ENCODE measurements around the gene BANF2. TPM values are rescaled to one million over a fixed set of nuclear protein-coding genes. Genes with fewer than 3 reads are reported as not detected.
A peak's percentile ranks its signal among the peaks of the same experiment; 100 is the strongest.
"Not testable (repeated sequence)": the region's sequence is repeated elsewhere in the genome, so short reads cannot be mapped to it uniquely, and the experiment has no call there.

Gene BANF2
- not detected in 2 replicates for total RNA-seq (2014; rRNA removed; shearing (Covaris generic))
- not detected in 2 replicates for polyA plus RNA-seq (2015; cell fraction: cytosol; rRNA removed)
- not detected in 2 replicates for polyA plus RNA-seq (2015; cell fraction: nucleus; rRNA removed)

DNA sequence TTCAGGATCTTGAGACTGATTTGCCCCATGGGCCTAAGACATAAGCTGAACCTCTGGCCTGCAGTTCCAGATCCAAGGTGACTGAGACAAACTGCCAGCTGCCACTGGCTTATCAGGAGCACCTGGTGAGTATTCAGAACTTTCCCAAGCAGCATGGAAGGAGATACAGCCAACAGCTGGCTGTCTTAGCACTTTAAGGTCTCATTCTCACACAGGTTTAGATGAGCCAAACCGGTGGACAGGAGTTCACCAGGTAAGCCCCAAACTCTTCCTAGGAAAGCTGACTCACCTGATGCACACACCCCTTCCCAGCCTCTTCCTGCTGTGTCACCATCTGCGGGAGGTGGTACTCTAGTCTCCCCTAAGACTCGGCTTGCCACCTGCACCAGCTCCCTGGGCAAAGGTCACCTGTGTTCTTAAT, at the start of gene BANF2:
TSS of gene BANF2 (plus strand) at position 36 of the 421 bp plus-strand sequence. CDS start 25,060 bp downstream, outside the sequence.
- DNase-seq (ENCODE audit: low read depth): no peak

GRCh38 chr20:17650301-17651128, 49.3 kb upstream of the BANF2 start:
- no peak for DNase-seq (ENCODE audit: low read depth)

DNA sequence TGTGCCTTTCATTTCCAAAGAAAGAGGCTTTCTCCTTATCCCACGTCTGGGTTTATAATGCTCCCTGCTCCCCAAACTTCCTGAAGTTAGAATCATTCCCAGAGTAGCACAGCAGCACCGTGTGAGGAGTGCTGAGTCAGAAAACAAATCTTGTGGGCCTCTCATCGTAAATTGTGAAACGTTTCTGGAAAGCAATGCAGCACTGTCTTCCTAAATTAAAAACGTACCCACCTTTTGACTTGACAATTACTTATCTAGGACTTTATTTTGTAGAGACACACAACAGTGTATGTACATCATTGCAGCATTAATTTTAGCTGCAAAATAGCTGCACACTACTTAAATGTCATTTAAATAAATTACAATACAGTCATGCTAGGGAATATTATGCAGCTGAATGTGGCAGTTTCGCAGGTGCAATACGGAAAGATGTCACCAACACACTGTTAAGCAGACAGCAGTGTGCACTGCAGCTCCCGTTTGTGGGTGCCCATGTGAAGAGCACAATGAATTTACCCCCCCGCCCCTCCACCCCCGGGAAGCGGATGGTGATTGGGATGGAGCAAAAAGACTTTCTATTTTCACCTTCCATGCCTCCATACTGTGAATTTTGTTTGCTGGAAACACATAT, 48.5 kb upstream of the BANF2 start:
- DNase-seq (ENCODE audit: low read depth): no peak

GRCh38 chr20:17651760-17652388, 47.9 kb upstream of the BANF2 start:
- no peak for DNase-seq (ENCODE audit: low read depth)

DNA sequence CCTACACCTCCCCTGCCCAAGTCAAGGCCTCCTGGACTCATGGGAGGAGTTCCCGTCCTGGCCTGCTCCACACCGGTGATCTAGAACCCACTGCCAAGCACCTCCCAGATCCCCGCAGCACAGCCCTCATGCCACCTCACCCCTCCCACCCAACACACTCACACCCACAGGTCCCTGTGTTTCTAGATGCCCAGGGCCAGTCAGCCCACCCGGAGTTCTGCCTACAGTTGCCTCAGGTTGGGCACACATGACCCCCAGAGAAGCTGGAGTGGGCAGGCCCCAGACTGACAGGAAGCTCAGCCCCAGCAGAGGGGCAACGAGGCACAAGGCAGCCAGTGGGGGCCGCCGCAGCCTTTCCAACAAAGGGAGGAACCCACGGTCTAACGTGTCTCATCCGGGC, 47.4 kb upstream of the BANF2 start:
- DNase-seq (ENCODE audit: low read depth): no peak

DNA sequence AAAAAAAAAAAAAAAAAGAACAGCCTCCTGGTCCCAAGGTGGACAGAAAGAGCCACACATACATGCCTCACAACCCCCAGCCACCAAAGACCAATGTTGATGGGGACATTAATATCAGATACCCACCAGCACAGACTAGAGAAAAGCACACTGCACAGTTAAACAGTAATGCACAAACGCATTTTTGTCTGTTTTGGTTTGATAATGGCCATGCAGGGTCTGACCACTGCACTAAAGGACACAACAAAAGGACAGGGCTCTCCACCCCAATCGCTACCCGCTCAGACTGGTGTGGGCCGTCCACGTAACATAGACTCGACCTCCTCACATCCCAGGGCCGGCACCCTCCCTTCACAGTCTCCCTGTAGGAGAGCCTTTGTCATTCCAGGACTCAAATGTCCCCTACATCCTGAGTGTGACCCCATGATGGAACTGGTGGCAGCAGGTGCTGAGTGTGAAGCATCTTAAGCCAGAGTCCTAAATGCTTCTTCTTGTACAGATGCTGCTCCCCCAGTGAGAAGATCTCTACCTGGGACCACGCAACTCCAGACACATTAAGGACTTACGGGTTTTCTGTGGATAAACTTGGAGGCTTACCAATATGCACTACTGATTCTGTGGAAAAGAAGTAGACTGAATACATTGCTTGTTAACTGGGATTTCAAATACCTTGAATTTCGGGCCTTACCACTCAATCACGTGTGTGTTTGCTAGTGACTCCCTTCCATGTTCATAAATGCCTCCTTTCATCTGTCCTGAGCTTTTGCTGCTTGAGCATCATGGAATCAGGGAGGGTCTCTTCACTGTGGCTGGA, 45.7 kb upstream of the BANF2 start:
- no peak for DNase-seq (ENCODE audit: low read depth)

DNA sequence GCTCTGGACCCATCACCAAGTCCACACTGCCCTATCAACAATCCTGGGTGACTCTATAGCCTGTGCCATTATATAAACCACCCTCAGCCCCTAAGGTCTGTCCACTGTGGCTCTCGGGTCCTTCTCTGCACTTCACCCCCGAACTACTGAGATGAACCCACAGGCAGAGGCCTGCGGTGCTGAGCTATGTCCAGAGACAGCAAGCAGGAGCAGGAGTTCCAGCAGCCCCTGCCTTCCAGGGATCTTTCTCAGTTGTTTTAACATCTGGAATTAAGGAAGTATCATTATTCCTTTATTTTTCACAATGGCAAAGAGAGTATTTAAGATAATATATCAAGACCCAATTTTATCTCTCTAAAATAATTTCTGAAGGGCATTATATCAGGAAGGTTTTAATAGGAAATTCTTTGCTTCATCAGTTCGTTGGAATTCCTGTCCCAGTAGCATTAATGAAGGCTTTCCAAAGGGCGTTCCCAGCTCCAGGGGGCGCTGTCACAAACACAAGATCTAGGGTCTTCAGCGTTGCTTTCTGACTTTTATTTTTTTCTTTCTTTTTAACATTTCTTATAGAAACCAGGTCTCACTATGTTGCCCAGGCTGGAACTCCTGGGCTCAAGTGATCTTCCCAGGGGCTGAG, 45.0 kb upstream of the BANF2 start:
- peak; percentile 16 for DNase-seq (ENCODE audit: low read depth)

GRCh38 chr20:17655286-17655651, 44.5 kb upstream of the BANF2 start:
- DNase-seq (ENCODE audit: low read depth): no peak

DNA sequence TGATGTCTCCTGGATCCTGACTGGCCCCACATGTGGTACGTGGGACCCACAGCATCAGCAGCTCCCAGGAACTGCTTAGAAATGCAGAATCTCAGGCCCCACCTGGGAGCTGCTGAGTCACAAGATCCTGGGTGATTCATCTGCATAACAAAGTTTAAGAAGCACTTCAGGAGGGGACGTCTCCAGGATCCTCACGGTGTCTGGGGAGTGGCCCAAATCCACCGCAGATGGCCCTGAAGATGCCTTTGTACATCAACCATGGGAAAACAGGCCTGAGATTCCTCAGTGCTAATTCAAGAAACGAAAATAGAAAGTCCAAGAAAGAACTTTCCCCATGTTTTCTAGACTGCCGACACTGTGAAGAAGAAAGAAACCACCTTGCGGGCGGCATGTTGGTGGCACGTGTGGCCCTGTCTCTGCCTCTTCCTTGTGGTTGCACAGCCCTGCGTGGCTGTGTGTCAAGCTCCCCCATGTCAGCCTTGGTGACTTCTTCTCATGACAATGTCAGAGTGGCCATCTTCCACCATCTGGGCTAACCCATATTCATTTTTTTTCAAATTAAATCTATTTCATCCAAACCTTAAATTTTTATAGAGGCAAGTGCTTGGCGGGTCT, 43.8 kb upstream of the BANF2 start:
- peak; percentile 49 for DNase-seq (ENCODE audit: low read depth)

DNA sequence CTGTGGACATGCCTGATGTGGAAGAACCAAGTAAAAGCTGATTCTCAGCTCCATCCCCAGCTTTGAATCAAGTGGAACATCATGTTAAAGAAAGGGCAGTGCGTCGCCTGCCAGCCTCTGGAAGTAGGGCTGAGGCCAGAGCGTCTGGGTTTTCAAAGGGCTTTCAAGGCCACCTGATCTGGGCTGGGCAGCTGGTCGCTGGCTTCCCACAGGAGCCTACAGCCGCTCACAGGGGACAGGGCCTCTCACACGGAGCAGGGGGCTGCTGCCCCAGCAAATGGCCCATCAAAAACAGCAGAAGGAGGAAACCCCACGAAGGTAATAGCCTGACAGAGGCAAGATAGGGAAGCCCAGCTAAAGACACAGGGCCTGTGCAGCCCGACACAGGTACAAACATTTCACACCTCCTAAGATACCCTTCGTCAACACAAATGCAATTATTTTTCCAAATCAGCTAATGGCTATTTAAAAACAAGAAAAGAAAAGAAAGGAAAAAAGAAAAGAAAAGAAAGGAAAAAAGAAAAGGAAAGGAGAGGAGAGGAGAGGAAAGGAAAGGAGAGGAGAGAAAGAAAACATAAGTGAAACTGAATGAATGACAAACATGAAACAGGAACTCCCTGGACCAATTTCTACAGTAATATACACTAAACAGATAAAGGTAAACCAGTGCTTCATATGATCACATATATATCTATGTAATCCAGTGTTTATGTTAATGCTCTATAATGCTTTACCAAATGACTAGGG, 42.5 kb upstream of the BANF2 start:
- DNase-seq (ENCODE audit: low read depth): no peak

DNA sequence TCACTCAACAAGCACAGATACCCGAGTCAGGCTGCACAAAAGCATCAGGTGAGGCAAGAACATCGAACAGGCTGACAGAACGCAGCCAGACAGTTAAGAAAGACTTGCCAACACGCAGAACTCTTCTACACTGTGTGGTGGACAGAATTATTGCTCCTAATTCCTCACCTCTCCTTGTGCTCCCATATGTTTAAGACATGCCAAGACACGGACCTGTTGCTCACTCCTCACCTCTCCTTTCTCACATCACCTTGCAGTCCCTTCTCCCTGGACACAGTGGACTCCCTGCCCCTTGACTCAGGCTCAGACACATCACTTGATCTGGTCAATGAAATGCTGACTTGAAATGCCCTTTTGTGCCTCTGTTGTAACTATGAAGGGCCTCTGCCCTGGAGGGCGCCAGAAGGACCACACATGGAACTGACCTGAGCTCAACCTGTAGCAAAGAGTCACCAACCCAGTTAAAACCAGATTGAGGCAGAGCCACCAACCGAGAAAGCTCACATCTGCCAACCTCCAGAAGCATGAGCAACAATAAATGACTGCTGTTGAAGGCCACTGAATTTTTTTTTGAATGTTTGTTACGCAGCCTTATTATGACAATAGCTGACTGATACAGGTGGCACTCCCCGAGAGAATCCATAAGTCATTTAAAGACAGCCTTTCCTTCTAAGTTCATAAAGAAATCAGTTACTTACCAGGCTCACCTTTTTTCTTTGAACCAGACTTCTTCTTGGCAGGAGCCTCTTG, 41.7 kb upstream of the BANF2 start:
- no peak for DNase-seq (ENCODE audit: low read depth)

GRCh38 chr20:17658648-17658993, 41.1 kb upstream of the BANF2 start:
- no peak for DNase-seq (ENCODE audit: low read depth)

DNA sequence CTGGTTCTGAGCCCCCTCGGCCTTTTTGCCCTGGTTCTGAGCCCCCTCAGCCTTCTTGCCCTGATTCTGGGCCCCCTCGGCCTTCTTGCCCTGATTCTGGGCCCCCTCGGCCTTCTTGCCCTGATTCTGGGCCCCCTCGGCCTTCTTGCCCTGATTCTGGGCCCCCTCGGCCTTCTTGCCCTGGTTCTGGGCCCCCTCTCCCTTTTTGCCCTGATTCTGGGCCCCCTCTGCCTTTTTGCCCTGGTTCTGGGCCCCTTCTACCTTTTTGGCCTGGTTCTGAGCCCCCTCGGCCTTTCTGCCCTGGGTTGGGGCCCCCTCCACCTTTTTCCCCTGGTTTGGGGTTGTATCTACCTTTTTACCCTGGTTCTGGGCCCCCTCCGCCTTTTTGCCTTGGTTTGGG, 40.4 kb upstream of the BANF2 start:
- DNase-seq (ENCODE audit: low read depth): not testable (repeated sequence)

DNA sequence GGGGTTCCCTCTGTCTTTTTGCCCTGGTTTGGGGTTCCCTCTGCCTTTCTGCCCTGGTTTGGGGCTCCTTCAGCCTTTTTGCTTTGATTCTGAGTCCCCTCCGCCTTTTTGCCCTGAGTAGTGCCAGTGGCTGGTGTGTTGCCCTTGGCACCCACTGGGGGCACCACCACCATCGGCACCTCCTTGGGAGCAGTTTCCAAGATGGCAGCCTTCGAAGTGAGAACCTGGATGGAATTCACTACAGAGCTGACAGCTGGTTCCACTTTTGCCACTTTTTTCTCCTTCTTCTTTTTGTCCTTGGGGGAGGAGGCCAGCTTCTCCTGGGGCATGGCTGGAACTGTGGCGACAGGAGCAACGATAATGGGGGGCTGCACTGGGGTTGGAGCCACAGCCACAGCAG, 40.0 kb upstream of the BANF2 start:
- no peak for DNase-seq (ENCODE audit: low read depth)

DNA sequence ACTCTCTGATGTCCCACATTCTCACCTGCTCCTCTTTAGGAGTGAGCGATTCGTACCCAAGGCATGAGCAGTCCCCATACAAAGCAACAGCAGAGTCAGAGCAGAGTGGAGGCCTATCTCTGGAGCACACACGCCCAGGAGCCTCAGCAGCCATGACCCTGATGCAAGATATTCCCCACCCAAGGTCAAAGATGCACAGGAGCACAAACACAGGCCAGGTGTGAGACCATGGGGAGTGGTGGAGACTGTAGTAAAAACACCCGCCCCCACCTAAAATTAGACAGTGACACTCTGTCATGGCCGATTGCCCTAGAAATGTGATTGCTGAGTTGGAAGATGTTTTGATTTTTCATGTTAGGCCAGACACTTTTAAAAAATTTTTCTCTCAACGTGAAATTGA, 39.1 kb upstream of the BANF2 start:
- DNase-seq (ENCODE audit: low read depth): no peak

DNA sequence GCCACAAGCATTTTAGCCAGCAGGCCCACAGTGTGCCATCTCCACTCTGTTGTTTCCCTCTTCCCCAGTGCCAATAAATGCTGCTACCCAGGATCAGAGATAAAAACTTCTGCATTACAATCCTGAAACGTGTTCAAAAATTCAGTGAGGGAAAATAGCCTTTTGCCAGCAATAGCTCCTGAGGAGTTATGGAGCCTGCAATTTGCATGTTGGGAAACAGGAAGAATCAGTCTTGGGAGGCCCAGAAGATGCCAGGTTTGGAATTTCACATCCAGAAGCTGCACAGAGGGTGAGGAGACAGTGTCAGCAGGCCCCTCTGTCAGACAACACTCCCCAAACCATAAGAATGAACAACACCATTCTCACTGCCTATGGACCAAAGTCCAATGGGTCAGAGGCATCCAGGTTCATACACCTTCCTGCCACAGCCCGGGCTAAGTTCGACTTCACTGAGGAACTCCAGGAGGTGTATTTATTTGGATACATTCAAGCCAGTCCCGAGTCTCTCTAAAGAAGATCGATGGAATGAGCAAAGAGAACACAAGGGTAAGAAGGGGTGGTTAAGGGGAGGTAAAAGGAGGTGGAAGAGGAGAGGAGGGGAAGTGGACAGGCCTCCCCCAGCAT, 38.5 kb upstream of the BANF2 start:
- no peak for DNase-seq (ENCODE audit: low read depth)

DNA sequence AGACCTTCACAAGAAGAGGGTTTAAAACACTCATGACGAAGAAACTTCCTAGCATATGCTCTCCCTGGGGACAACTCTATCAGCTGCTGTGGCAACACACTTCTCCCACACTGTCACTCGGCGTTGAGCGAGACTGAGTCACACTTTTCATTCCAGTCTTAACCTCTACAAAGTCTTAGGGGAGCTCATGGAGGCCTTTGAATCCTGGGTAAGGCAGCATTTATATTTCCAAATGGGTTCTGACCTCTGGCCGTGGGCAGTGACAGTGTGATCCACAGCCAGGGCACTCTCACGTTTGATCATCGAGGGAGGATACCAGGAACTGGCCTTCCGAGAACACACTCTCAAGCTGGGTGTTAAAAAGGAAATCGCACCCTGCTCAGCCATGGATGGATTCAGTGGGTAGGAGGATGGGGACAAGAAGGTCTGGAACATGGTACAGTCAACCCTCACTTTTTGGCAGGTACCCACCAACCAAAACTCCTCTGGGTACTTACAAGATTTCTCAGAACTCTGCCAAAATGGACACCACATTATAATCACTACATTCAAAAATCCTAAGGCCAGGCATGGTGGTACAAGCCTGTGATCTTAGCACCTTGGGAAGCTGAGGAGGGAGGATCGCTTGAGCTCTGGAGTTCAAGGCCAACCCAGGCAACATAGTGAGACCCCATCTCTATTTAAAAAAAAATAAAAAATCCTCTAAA, 37.3 kb upstream of the BANF2 start:
- DNase-seq (ENCODE audit: low read depth): no peak

DNA sequence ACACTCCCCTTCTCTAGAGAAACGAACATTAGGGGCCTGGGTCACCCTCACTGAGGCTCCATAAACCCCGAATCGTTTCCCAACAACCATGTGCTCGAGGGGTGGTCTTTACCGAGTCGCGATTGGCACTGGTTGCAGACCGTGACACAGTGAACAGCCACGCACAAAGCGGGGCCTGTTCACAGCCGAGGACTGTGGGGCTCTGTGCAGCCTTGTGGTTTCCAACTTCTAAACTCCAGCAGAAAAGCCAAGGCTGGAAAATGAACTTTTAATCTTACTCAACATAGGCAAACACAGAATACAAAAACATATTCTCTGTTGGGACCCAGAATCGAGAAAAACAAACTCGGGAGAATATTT, 36.7 kb upstream of the BANF2 start:
- no peak for DNase-seq (ENCODE audit: low read depth)

Data from HT1080 (cell line).